Thoracic aorta (tissue), 2 donors: Measurements from ENCODE around the gene SERPINI2. TPM values are rescaled to one million over a fixed set of nuclear protein-coding genes. Genes with fewer than 3 reads are reported as not detected.

ENCODE experiments used
- ATAC-seq: fragments of 150-250 bp; one replicate; pipeline ENCODE4 v1.8.0; 2017; ENCODE audit warnings: low read depth; ENCODE audit not compliant: insufficient number of reproducible peaks, low FRiP score
- DNase-seq: peaks from one replicate; pipeline ENCODE4 v3.0.0-alpha.2; 2020; ENCODE audit warnings: low spot score
- H3K27ac ChIP-seq, 2 donors: fragments of 200-600 bp; sonication (generic); 1 replicate in 1 of 2; 2 replicates in 1 of 2; pipeline ENCODE4 v1.5.1; 2016; ENCODE audit warnings: mild to moderate bottlenecking in 2 of 2, moderate library complexity in 2 of 2
- H3K27me3 ChIP-seq: fragments of 200-600 bp; sonication (generic); replicated peaks from 2 replicates; pipeline ENCODE4 v1.6.0; 2016; ENCODE audit warnings: mild to moderate bottlenecking; ENCODE audit not compliant: insufficient read depth
- H3K36me3 ChIP-seq: fragments of 200-600 bp; sonication (generic); one replicate; pipeline ENCODE4 v1.5.1; 2016
- H3K4me1 ChIP-seq, 2 donors: fragments of 200-600 bp; sonication (generic); 1 replicate in 1 of 2; 2 replicates in 1 of 2; pipeline versions ENCODE4 v1.5.1 to v1.6.0; 2016; ENCODE audit warnings: low read depth in 2 of 2, mild to moderate bottlenecking in 1 of 2; ENCODE audit not compliant: control insufficient read depth in 1 of 2
- H3K4me3 ChIP-seq: fragments of 200-600 bp; sonication (generic); 2 replicates; pipeline ENCODE4 v1.5.1; 2016; ENCODE audit warnings: mild to moderate bottlenecking
- H3K9me3 ChIP-seq: fragments of 200-600 bp; sonication (generic); 2 replicates; pipeline ENCODE4 v1.5.1; 2016
- total RNA-seq, 2 donors: library from RNA; depleted of rRNA; stranded (reverse); fragments of >200 nt; gene quantifications; one replicate each; pipeline versions ENCODE4 v1.1.0 to v1.2.3, GENCODE V29; 2016
- TF ChIP-seq, protein P1 (sequence below): fragments of 200-600 bp; sonication (generic); IDR thresholded peaks from one replicate; pipeline ENCODE4 v1.5.1; 2019; ENCODE audit warnings: antibody characterized with exemption

The SERPINI2 gene
- total RNA-seq, 2 donors from 2014 or later = not detected

DNA sequence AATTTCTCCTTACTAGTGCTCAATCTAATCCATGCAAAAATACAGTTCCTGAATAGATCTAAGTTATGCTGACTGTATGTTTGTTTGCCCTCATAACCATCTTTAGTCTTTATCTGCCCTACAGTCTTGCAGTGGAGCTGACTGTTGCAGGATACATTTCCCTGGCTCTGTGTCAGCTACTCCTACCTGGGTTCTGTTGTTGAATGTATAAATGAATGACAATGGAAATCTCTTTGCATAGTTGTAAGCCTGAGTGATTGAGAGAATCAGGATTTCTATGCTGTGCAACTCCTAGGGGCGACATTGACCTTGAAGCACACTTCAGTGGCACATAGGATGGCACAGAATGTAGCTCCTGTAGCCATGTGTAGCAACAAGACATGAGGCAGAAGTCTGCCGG, 77.8 kb downstream of the SERPINI2 start:
- no peaks in the 10 kb centered on the region for H3K36me3 ChIP-seq
- no peaks in the 10 kb centered on the region for H3K9me3 ChIP-seq
- TF ChIP-seq, protein P1, sequence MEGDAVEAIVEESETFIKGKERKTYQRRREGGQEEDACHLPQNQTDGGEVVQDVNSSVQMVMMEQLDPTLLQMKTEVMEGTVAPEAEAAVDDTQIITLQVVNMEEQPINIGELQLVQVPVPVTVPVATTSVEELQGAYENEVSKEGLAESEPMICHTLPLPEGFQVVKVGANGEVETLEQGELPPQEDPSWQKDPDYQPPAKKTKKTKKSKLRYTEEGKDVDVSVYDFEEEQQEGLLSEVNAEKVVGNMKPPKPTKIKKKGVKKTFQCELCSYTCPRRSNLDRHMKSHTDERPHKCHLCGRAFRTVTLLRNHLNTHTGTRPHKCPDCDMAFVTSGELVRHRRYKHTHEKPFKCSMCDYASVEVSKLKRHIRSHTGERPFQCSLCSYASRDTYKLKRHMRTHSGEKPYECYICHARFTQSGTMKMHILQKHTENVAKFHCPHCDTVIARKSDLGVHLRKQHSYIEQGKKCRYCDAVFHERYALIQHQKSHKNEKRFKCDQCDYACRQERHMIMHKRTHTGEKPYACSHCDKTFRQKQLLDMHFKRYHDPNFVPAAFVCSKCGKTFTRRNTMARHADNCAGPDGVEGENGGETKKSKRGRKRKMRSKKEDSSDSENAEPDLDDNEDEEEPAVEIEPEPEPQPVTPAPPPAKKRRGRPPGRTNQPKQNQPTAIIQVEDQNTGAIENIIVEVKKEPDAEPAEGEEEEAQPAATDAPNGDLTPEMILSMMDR = no peak
- H3K4me3 ChIP-seq = no peak overlapping the region
- no peaks in the 10 kb centered on the region for H3K27me3 ChIP-seq
- H3K4me1 ChIP-seq = no peaks in the 10 kb centered on the region
- ATAC-seq = no peak
- no peak overlapping the region for H3K27ac ChIP-seq
- DNase-seq = no peak

DNA sequence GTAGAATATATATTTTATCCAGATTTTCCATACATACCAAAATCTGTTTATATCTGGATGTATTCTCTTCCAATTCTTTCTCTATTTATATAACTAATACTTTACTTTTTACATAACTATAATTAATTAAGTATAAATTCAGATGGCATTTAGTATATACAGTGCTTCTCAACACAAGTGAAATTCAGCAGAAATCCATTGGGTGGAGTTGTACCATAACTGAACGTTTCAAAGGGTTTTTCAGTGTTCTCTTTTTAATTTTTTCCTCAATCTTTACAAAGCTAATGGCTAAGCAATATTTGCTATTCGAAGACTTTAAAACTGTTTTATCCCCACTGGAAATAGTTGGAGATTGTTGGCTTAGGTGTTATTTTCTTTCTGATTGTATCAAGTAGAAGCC, 79.8 kb downstream of the SERPINI2 start:
- Histone ChIP-seq H3K4me3 (no peak overlapping the region), H3K27me3 (no peaks in the 10 kb centered on the region), H3K27ac (no peak overlapping the region), H3K4me1 (no peaks in the 10 kb centered on the region), H3K36me3 (no peaks in the 10 kb centered on the region), H3K9me3 (no peaks in the 10 kb centered on the region)
- ATAC-seq (no peak), DNase-seq (no peak)
- TF ChIP-seq, protein P1 = no peak

Other genes with a start within 250 kb of the SERPINI2 start
- not detected for gene ZBBX, start 93.7 kb downstream of the SERPINI2 start, total RNA-seq
- under 1 TPM; 0.41 to 0.63 TPM for gene WDR49, start 179.9 kb upstream of the SERPINI2 start, total RNA-seq